ENCODE data around the gene ELMO1.

GRCh38 chr7:37128327-37129034 is 320.2 kb downstream of the ELMO1 start:
- TF ChIP-seq CTCF (IDR thresholded peaks at IDR 0.05) (no peak), POLR2A (IDR thresholded peaks at IDR 0.05) (no peak)

All from heart left ventricle (tissue), 13 donors.